HG03064 (cell line): ENCODE measurements around the gene C1QTNF2.

Experiments used
- ATAC-seq: cut with Tn5 transposase; IDR thresholded peaks from one replicate; pipeline ENCODE4 v1.9.1; 2021; ENCODE audit warnings: low read depth; ENCODE audit not compliant: unreplicated experiment

The C1QTNF2 gene, protein sequence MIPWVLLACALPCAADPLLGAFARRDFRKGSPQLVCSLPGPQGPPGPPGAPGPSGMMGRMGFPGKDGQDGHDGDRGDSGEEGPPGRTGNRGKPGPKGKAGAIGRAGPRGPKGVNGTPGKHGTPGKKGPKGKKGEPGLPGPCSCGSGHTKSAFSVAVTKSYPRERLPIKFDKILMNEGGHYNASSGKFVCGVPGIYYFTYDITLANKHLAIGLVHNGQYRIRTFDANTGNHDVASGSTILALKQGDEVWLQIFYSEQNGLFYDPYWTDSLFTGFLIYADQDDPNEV

DNA sequence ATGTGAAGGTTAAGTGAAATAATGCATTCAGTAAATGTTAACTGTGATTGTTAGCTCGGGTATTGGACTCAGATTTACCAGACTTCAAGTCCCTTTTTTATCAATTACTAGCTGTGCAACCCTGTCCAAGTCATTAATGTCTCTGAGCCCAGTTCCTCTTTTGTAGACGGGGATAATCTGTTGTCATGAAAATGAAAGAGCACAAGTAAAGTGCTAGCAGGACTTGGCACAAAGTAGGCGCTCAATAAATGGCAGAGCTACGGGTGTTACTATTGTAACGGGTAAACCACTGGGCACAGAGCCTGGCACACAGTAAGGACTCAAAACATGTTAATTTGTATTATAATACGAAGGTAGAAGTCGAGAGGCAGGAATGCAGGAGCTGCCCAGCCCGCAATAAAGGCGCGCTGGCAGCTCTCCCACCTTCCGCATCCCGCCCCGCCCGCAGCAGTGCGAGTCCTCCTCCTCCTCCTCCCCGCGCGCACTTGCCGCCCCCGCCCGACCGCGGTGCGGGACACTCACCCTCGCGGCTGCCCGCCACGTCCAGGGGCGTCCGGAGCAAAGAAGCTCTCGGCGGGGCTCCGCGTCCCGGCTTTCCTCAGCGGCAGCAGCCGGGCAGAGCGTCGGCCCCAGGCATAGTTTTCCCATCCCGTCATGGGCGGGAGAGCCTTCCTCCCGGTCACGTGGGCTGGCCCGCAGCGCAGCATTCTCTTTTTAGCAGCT lies at the start of gene C1QTNF2:
Gene C1QTNF2, minus strand, starts transcription at position 637 of the 723 bp plus-strand sequence. CDS start 15,615 bp downstream, outside the sequence.
- no peak for ATAC-seq

- ATAC-seq: no peak
Measured at GRCh38 chr5:160420331-160420610, 49.8 kb upstream of the C1QTNF2 start.

DNA sequence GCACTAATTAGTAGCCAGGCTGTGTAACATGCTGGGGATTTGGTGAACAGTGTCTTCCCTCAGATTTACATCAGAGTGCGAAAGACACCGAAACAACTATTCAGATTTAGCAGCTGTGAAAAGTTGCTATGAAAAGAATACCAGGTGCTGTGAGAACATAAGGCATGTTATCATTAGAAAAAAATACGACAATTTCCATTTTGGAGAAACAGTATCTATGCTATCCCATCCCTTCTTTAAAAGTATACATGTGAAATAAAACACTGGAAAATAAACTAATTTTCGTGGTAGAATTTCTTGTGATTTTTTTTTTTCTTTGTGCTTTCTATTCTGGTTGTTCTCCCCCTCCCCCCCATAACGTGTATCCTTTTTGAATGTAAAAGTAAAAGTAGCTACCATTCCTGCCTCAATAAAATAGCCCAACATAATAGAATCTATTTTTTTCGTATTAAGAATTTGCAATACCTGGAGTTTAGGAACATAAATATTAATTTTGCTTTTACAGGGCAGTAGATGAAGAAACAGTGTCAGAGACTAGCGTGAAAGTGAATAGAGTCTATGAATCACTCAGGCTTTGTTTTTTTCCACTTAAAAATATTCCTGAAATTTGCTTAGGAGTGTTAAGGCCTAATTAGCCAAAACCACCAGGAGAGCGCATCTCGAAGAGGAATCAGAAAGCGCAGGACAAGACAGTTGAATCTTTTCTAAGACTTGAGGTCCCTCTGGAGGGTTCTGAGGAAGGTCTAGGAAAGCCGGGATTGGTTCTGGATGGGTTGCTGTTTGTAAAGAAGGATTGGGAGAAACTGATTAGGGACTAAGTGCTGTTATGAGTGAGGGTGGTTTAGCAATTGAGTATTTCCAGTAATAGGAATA lies 49.3 kb upstream of the C1QTNF2 start:
- ATAC-seq: no peak

GRCh38 chr5:160418561-160419457 lies 48.4 kb upstream of the C1QTNF2 start, which contains the start of gene SLU7:
SLU7 (minus strand) TSS chr5:160419081; CDS start chr5:160415294, 3,787 bp downstream.
- ATAC-seq: peak; percentile 54

GRCh38 chr5:160399402-160400353 lies 29.3 kb upstream of the C1QTNF2 start, which contains the start of gene FAM200C:
FAM200C (minus strand) TSS chr5:160400054; CDS start chr5:160395490, 4,564 bp downstream.
- peak; percentile 87 for ATAC-seq

- no peak for ATAC-seq
Measured at GRCh38 chr5:160398806-160399205, 28.4 kb upstream of the C1QTNF2 start.

- ATAC-seq: no peak
Measured at GRCh38 chr5:160397492-160397891, 27.1 kb upstream of the C1QTNF2 start.

DNA sequence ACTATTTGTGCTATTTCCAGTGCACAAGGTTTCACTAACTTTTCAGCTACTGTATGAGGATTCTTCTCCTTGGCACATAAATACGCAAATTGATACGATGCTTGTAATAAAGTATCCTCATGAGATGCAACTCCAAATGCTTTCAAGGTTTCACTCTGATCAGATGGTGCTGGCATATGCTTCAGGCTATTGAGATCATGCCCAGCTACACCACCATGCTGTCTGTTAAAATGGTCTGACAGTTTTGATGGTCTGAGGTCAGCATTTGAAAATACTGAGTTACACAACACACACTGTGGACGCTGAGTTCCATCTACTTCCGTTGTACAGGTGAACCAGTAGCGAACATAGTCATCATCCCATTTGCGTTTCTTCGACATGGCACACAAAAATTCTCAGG lies 24.7 kb upstream of the C1QTNF2 start:
- no peak for ATAC-seq

- no peak for ATAC-seq
Measured at GRCh38 chr5:160390787-160391696, 20.6 kb upstream of the C1QTNF2 start.

- no peak for ATAC-seq
Measured at GRCh38 chr5:160387445-160387844, 17.0 kb upstream of the C1QTNF2 start.

GRCh38 chr5:160385496-160385895 lies 15.1 kb upstream of the C1QTNF2 start:
- no peak for ATAC-seq

DNA sequence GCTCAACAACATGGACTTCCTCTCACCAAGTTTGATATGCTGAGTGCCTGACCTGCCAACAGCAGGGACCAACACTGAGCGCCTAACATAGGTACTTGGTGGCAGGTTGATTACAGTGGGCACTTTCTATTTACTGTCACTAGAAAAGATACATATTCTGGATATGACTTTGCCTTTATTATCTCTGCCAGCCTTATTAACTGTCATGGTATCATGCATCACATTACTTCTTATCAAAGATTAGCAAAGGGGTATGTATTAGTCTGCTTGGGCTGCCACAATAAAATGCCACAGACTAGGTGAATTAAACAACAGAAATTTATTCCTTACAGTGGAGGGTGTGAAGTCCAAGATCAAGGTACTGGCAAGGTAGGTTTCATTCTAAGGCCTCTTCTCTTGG lies 14.3 kb upstream of the C1QTNF2 start:
- no peak for ATAC-seq

DNA sequence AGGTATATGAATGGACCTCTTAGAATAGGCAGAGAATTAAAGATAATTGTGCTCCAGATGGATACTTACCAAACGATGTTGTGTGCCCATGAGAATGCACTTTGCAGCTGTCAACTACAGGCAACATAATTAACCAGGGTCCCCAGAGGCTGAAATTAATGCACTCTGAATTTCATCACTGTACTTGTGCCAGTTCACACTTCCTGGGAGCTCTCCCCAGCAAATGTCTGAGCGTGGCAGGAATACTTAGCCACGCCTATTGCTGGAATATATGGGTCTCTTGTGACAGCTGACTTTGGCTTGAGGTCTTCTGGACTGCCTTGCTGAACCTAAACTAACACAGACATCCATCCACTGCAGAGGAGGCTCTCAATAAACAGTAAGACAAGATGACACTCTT lies 11.9 kb upstream of the C1QTNF2 start:
- no peak for ATAC-seq

- no peak for ATAC-seq
Measured at GRCh38 chr5:160380041-160380440, 9.6 kb upstream of the C1QTNF2 start.

- no peak for ATAC-seq
Measured at GRCh38 chr5:160379511-160379910, 9.1 kb upstream of the C1QTNF2 start.

DNA sequence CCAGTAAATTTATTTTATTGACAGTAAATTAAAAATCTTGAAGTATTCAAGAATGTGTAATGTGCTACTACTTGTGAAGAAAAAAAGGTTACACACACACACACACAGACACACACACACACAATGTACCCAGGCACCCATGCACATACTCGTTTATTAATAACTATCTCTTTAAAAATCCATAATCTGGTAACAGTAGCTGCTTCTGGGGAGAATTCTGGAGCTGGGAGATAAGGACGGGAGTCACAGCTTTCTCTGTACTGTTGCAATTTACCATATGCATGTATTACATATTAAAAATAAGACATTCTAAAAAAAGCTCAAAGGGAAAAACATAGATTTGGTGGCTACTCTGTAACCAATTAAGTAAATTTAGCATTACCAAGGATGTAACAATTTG lies 7.9 kb upstream of the C1QTNF2 start:
- no peak for ATAC-seq

- ATAC-seq: no peak
Measured at GRCh38 chr5:160377651-160378050, 7.2 kb upstream of the C1QTNF2 start.

DNA sequence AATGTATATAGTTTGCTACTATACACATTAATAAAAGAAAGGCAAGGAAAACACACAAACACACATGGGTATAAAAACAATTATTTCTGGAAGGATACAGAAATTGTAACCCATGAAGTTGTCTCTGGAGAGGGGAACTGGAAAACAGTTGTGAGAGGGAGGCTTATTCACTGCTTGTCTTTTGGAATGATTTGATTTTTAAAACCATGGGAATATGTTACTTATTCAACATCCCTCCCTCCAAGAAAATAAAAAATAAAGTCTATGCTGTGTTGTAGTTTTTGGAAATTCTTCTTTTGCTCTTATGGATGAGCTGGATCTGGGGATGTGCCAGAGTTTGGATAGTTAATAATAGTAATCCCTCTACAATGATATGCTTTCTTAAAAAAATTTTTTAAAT lies 6.0 kb upstream of the C1QTNF2 start:
- ATAC-seq: no peak
